Activated naive CD4-positive, alpha-beta T cell treated with Interleukin-2 at 50 U/mL for 16 hours (primary cell): ENCODE data around the gene UST.
"Not testable (repeated sequence)": the region's sequence is repeated elsewhere in the genome, so short reads cannot be mapped to it uniquely, and the experiment has no call there.

Source experiments
- DNase-seq: peaks from one replicate; pipeline ENCODE4 v3.0.0-alpha.2; 2020

The UST gene

GRCh38 chr6:148736774-148737412, 9.9 kb upstream of the UST start:
- no peak for DNase-seq

DNA sequence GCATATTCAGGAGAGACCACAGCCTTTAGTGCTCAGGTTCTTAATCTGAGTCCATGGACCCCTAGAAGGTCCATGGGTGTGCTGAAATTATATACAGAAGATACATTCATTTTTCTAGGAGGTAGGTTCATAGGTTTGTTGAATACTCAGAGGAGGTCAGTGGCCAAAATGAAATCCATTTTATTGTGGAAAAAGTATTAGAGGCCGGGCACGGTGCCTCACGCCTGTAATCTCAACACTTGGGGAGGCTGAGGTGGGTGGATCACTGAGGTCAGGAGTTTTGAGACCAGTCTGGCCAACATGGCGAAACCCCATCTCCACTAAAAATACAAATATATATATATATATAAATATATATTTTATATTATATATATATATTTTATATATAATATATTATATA, 9.0 kb upstream of the UST start:
- no peak for DNase-seq

- no peak for DNase-seq
Observed at GRCh38 chr6:148738946-148739821, 7.6 kb upstream of the UST start.

DNA sequence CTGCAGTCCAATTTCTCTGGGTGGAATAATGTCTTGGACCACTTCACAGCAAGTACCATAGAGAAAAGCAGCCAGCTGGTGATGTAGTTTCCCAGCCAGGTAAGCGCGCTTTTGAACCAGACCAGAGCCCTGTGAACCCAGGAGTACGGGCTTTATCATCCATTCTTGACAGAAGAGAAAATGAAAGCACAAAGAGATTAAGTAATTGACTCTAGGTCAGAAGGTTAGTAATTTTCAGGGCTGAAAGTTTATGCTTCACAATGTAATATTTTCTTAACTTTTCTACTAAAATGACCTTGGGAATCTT, 7.1 kb upstream of the UST start:
- no peak for DNase-seq

- DNase-seq: no peak
Observed at GRCh38 chr6:148743476-148743875, 3.4 kb upstream of the UST start.

DNA sequence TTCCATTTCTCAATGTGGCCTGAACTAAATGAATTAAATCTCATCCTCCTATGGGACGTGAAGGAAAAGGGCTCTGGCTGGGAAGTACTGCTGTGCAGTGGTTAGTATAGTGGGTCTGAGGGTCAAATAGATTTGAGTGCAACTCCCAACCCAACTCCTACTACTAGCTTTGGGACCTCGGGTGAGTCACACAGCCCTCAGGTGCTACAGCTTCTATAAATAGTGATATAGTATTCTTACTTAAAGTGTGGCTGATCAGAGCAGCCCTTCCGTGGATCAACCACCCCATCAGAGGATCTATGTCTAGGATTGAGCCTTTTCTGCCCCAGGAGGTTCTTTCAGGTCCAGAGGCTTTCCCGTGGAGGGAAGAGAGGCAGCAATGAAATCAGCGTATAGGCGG, 904 bp upstream of the UST start:
- no peak for DNase-seq

GRCh38 chr6:148747145-148747470, 278 bp downstream of the UST start:
- peak; percentile 45 for DNase-seq

- peak; percentile 66 for DNase-seq
Observed at GRCh38 chr6:148747471-148748165, 788 bp downstream of the UST start.

DNA sequence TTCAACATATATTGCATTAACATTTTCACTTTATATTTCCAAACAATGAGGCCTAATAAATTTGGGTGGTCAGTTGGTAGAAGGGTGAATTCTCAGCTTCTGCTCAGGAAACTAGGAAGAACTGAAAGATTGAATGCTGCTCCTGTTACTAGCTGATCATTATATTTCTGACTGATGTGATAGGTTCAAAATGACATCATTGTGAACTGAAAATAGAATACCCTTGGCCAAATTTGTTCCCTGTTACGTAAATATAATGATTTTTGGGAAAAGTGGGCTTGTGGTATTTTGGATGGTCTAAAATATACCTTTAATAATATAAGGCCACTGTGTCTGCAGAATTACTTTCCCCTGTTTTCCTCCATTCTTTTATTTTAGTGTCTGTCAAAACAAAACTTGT, 2.8 kb downstream of the UST start:
- no peak for DNase-seq

GRCh38 chr6:148750838-148751792, 4.3 kb downstream of the UST start:
- no peak for DNase-seq

GRCh38 chr6:148751793-148752170, 5.0 kb downstream of the UST start:
- DNase-seq: no peak

DNA sequence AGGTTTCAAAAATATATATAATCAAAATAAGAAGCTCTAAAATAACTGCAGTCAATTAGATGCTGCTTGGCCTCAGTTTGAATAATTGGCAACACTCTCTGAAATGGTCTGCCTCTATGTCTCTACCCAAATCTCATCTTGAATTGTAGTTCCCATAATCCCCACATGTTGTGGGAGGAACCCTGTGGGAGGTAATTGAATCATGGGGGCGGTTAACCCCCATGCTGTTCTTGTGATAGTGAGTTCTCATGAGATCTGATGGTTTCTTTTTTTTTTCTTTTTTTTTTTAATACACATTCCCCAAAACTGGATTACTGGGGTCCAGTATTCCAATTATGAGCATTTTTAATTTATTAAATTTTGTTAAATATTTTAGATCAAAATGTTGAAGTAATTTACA, 8.5 kb downstream of the UST start:
- DNase-seq: not testable (repeated sequence)

DNA sequence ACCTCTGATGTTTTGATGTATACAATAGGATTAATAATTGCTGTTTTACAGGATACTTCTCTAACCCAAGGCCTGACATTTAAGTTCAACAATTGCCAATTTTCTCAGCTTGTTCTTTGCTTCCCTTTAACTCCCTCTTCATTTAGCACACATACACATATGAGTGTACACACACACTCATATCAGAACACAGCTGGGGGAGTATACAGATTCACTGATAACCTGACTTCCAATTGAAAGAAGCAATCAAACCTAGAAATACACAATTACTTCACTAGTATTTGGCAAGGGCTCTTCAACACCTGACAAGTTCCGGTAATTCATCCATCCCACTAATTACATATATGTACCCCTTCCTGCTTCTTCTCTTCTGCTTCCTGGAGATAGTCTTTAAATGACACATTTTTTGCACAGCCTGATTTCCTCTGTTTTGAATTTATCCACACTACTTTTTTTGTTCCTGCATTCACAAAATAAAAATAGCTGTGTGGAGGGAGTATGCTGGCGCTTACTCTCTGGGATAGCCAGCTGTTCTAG, 11.2 kb downstream of the UST start:
- no peak for DNase-seq

DNA sequence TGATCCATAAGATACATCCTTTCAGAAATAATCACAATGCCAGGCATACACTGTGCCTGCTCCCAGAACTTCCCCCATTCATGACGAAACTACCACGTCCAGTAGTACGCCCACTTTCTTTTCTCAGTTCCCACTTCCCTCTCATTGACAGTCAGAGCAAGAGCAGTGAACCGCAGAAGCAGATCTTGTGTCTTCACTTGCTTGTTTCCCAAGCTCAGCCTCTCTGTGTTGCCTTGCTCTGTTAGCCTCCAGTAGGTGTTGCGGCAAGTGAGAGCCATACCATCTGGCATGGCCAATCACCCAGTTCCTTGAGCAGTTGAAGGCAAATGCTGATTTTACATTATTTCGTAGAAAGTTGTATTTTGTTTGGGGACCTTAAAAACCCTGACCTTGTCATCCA, 11.7 kb downstream of the UST start:
- peak; percentile 55 for DNase-seq

DNA sequence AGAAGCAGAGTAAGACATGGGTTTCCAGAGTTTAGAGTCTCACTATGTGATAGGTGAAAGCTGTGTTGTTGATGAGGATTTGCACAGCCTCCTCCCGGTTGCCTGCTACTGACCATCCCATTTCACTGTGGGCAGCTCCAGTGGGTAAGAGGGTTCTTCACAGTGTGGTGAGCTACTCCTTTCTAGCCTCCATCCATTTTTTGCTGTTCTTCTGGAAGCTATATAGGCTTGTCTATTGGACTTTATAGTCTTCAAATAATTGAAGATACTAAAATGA, 13.4 kb downstream of the UST start:
- no peak for DNase-seq

- DNase-seq: peak; percentile 61
Observed at GRCh38 chr6:148760568-148761526, 14.0 kb downstream of the UST start.

DNA sequence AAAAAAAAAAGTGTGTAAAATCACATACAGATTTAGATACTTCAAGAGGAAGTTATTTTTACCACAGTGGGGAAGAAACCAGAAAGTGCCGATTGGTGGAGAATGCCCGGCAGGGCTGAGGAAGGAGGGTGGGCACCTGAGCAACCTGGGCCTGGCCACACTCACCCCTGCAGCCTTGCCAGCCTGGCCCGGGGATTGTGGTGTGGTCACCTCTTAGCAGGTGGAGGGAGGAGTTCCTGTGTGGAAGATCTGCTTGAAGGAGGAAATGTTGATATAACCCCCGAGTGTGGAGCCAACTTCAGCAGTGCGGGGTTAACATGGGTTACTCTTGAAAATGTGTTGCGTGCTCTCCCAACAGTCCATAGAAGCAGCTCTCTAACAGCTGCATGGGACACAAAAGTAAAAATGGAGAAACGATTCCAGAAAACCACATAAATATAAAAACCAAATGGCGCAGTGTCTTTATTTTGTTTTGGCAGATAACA, 14.7 kb downstream of the UST start:
- no peak for DNase-seq

DNA sequence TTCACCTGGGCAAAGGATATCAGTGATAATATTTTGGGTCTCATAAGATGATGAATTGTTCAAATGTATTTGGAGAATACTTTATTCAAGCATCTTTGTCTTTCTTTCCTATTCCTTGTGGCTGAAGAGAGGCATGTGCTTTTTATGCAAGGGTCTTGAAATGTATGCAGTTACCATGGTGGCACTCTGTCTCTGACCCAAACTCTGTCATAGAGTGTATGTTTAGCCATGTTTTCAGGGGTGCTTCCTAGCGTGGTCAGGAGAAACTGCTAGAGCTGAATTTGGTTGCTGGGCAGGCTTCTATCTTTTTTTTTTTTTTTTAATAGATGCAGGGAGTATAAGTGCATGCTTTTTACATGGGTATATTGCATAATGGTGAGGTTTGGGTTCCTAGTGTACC, 15.4 kb downstream of the UST start:
- DNase-seq: no peak

GRCh38 chr6:148764259-148765020, 17.6 kb downstream of the UST start:
- not testable (repeated sequence) for DNase-seq

DNA sequence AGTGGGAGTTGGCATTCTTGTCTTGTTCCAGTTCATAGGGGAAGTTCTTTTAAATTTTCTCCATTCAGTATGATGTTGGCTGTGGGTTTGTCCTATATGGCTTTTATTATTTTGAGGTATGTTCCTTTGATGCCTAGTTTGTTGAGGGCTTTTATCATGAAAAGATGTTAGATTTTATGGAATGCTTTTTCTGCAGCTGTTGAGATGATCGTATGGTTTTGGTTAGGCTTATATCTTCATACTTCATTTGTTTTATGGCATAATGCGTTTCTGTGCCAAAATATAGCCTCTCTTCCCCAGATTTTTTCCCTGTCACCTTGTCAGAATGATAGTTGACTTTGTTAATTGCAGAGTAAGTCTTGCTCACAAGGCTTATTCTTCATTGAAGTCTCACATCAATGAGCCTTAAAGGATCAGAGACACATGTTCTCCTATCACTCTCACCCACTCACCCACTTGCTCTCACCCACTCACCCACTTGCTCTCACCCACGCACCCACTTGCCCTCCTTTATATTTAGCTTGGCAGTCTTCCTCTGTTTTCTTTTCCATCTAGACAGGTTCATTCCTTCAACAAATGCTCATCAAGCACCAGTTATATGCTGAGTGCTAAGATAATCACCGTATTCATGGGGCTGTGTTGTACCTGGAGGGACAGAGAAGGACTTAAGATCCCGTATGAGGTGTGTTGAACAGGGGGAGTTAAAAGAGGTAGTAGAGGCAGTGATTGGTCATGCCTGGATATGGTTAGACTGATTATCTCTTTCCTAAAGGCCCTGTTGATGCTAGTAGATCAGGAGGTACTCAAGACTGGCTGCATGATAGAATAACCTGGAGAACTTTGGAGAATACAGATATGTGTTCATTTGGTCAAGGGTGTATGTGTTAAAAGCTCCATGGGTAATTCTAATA, 19.3 kb downstream of the UST start:
- DNase-seq: no peak
